ENCODE results near the gene CS.
A peak's percentile ranks its signal among the peaks of the same experiment; 100 is the strongest.

The CS gene

GRCh38 chr12:56247923-56248322 is 52.2 kb downstream of the CS start:
- DNase-seq (ENCODE audit: low read depth), result no peak

- DNase-seq (ENCODE audit: low read depth), result no peak
These were observed 55.6 kb downstream of the CS start for GRCh38 chr12:56244494-56244893.

DNA sequence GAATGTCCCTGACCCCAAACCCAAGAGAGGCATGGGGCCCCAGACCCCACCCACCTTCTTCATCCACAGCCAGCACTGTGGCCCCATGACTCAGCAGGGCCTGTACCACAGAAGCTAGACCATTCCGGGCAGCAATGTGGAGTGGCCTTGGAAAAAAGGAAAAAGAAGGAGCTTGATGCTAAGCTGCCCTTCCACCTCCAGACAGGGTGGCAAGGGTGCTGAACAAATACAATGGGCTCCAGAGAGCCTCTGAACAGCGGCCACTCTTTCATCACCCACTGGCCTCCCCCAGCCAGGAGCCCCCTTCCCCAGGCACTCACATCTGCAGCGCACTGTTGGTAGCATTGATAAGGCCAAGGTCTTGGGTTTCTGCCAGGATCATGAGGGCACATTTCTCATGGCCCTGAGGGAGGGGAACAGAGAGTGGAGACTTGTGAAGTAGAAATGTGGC is 56.4 kb downstream of the CS start:
- DNase-seq (ENCODE audit: low read depth), result no peak

GRCh38 chr12:56242986-56243385 is 57.1 kb downstream of the CS start:
- no peak for DNase-seq (ENCODE audit: low read depth)

GRCh38 chr12:56241424-56242303 is 58.5 kb downstream of the CS start:
- no peak for DNase-seq (ENCODE audit: low read depth)

- DNase-seq (ENCODE audit: low read depth), result no peak
These were observed 62.6 kb downstream of the CS start for GRCh38 chr12:56237552-56237951.

- DNase-seq (ENCODE audit: low read depth), result no peak
These were observed 63.1 kb downstream of the CS start for GRCh38 chr12:56236985-56237384.

GRCh38 chr12:56236091-56236490 is 64.0 kb downstream of the CS start:
- DNase-seq (ENCODE audit: low read depth), result no peak

DNA sequence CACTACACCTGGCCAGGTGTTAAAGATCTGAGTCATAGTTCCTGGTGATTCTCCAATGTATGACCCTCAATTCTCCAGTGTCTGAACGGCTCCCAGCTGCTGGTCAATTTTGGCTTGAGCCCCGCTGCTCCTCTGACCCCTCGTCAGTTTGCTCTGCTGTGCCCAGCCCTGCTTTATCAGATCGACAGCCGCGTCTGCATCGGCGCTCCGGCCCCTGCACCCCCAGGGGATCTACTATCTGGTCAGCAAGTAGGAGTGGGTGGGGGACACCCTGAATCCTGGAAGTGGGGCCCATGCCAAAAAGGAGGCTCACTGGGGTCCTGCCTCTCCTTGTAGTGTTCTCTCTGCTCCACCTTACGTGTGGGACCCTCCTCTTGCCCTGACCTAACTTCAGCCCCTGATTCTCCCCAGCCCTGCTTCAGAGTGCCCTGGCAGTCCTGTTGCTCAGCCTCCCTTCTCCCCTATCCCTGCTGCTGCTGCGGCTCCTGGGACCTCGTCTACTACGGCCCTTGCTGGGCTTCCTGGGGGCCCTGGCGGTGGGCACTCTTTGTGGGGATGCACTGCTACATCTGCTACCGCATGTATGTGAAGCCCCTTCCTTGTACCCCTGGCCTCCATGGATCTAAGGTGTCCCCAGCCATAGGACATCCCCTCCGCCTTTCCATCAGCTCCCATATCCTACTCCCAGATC is 65.2 kb downstream of the CS start:
- no peak for DNase-seq (ENCODE audit: low read depth)

- no peak for DNase-seq (ENCODE audit: low read depth)
These were observed 68.9 kb downstream of the CS start for GRCh38 chr12:56231184-56231582.

GRCh38 chr12:56230432-56231183 is 69.5 kb downstream of the CS start:
- DNase-seq (ENCODE audit: low read depth), result no peak

DNA sequence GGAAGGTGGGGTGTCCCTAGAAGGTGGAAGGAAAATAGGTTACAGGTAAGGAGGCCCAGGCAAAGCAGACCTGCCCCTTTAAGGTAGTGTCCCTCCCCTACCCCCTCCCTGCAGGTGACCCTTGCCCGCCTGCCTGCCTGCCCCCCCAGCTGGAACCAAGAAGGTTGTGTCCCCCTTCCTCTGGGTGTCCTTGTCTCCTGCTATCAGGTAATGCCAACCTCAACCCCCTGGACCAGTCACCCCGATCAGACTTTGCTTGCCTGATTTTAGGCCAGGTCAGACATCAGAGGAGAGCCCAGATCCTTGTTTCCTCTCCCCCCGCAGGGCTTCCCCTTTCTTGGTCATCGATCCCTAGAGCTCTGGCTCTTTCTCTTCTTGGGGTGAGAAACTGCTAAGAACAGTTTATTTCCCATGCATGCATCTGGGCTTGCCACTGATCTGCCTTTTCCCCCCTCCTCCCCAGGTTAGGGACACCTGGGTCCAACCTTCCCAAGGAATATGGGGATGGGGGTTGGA is 70.2 kb downstream of the CS start, which contains the start of gene SLC39A5:
Gene SLC39A5 (plus strand): TSS at position 136 of the 516 bp plus-strand sequence. CDS start 1,224 bp downstream, outside the sequence.
- DNase-seq (ENCODE audit: low read depth), result no peak

DNA sequence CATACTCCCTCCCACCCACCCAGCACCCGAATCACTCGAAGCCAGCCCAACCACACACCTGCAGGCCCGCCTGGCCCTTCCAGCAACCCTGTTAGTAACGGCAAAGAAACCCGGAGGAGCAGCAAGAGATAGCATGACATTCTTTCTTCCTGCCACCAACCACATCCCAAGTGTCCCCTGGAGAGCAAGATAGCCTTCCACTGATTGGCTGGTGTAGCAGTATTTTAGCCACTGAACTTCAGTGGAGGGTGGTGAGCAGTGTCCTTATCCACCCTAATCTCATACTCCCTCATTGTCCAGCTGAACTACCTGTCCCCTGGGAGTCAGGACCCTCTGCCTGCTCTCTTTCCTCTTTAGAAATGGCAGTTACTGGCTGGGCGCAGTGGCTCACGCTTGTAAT is 71.0 kb downstream of the CS start:
- DNase-seq (ENCODE audit: low read depth), result no peak

DNA sequence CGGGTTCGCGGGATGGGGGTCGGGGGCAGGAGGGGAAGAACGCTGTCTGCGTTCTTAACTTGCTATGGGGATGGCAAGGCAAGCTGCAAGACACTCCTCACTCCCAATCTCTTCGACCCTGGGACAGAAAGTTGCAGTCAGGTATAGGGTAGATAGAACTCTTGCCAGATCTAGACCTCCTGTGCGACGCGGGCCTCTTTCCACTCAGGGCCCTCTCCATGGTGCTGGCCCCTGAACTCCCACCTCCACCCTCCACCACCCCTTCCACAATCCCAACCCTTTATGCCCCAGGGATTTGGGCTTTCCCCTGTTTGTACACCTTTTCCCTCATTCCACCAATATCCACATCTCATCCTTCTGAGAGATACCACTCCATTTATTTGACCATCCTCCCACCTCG is 75.2 kb downstream of the CS start:
- DNase-seq (ENCODE audit: low read depth), result no peak

DNA sequence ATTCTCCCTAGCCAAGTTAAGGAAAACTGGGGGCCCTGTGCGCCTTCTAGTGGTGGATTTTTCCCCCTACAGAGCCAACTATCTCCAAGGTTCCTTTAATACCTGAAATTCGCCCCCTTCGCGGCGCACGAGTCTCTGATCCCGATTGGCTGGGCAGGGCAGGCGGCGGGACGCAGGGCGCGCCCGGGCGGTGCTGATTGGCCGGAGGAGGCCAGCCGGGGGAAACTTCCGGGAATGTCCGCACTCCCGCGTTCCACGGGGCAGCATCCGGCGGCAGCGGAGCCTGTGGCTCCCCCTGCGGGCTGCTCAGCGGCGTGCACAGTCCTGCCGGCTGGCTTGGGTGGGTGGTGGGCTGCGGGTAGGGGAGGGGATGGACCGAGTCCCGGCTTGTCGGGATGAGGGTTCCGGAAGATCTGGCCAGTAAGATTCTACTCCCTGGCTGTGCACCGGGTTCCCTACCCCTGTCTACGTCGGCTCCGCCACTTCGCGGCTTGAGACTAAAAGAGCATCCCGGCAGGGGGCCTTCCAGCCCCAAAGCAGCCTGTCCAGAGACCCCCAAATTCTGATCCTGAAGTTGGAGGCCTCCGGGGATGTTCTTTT is 75.9 kb downstream of the CS start, which contains the start of gene NABP2:
Gene NABP2 (plus strand): TSS at position 241 of the 600 bp plus-strand sequence. CDS start 515 bp downstream, outside the sequence.
- DNase-seq (ENCODE audit: low read depth), result peak; percentile 82

- no peak for DNase-seq (ENCODE audit: low read depth)
These were observed 76.5 kb downstream of the CS start for GRCh38 chr12:56223571-56224101.

- no peak for DNase-seq (ENCODE audit: low read depth)
These were observed 77.6 kb downstream of the CS start for GRCh38 chr12:56222531-56222895.

DNA sequence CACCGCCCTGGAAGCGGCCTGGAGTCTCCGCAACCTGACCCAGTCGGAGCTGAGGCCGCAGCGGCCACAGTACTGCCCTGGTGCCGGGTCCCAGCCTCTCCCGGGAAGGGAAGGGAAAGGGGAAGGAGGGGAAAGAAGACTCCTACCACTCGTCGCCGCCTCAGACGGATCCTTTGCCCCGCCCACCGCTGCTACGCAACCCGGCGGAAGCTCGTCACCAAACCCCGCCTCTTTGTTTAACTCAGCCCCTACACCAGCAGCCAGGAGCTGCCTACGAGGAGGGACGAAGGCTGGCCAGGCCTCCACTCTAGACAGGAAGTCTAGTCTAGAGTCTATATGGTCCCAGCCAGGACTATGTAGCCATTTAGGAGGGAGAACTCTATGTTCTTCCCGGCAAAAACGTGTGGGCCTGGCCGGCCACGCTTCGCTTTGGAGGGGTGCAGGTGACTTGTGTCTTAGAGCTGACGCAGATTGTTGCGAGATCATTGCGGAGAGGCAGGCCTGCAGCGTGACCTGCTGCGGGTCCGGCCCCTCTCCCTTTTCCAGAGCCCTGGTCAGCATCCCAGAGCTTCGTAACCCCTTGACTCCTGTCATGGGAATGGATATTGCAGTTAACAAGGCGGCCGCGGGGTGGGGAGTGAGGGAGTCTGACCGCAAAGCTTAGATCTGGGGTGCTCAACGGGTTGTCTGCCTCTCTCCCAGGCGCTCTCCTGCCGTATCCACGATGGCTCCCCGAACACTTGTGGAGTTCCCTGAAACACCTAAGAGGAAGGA is 78.2 kb downstream of the CS start, which contains the start of gene RNF41:
Gene RNF41 (minus strand): TSS at position 166 of the 774 bp plus-strand sequence. CDS start 7,875 bp downstream, outside the sequence.
- peak; percentile 85 for DNase-seq (ENCODE audit: low read depth)

All from T follicular helper cell (primary cell).